CD4-positive, alpha-beta T cell (primary cell): ENCODE results near the gene TXNRD3. TPM values are rescaled to one million over a fixed set of nuclear protein-coding genes. Genes with fewer than 3 reads are reported as not detected.

Experiments used
- ATAC-seq: fragments of 200-7000 bp; cut with Tn5 transposase; one replicate; pipeline ENCODE4 v1.10.0; 2022; ENCODE audit warnings: mild to moderate bottlenecking; ENCODE audit not compliant: poor library complexity
- CTCF ChIA-PET: fragments of 350-600 bp; sonication (Branson Sonifier 250); formaldehyde crosslinking; loops from one replicate; lab custom pipeline; 2021; ENCODE audit warnings: antibody characterized with exemption, inconsistent platforms; lab: Charles Lee
- POLR2A ChIA-PET: fragments of 350-600 bp; sonication (Branson Sonifier 250); formaldehyde crosslinking; loops from one replicate; lab custom pipeline; 2021; ENCODE audit warnings: antibody characterized with exemption, inconsistent platforms; lab: Charles Lee
- DNase-seq, 14 experiments: peaks; one replicate each; pipeline ENCODE4 v3.0.0-alpha.2; 2013 to 2020; ENCODE audit warnings: mixed read lengths in 2 of 14
- H3K27ac ChIP-seq, 2 donors: one replicate each; pipeline versions ENCODE4 v1.5.1 to v1.7.0; 2013; ENCODE audit warnings: low read length in 2 of 2, low read depth in 1 of 2, mild to moderate bottlenecking in 1 of 2
- H3K27me3 ChIP-seq, 2 experiments: 1 replicate in 1 of 2; 2 replicates in 1 of 2; pipeline versions ENCODE4 v1.6.1 to v1.7.0; 2013; ENCODE audit warnings: low read length in 2 of 2, control low read depth in 1 of 2, mild to moderate bottlenecking in 1 of 2, moderate library complexity in 1 of 2; ENCODE audit not compliant: insufficient read depth in 2 of 2, control insufficient read depth in 1 of 2
- H3K36me3 ChIP-seq: one replicate; pipeline ENCODE4 v1.6.1; 2013; ENCODE audit warnings: low read length, control low read depth; ENCODE audit not compliant: insufficient read depth
- H3K4me1 ChIP-seq: one replicate; pipeline ENCODE4 v1.6.1; 2013; ENCODE audit warnings: low read length, control low read depth; ENCODE audit not compliant: insufficient read depth
- H3K4me3 ChIP-seq: one replicate; pipeline ENCODE4 v1.5.1; 2013; ENCODE audit warnings: mild to moderate bottlenecking, low read length, moderate library complexity
- H3K9me3 ChIP-seq, 2 experiments: 1 replicate in 1 of 2; 2 replicates in 1 of 2; pipeline versions ENCODE4 v1.6.1 to v1.7.0; 2013; ENCODE audit warnings: low read length in 2 of 2, mild to moderate bottlenecking in 2 of 2, control low read depth in 1 of 2, moderate library complexity in 1 of 2; ENCODE audit not compliant: control insufficient read depth in 1 of 2, insufficient read depth in 1 of 2
- H3K27ac Mint-ChIP-seq: one replicate; pipeline ENCODE4 v1.8.0; 2020; ENCODE audit warnings: mixed read lengths
- H3K27me3 Mint-ChIP-seq: one replicate; pipeline ENCODE4 v1.8.0; 2021; ENCODE audit warnings: mixed read lengths
- H3K36me3 Mint-ChIP-seq: one replicate; pipeline ENCODE4 v1.8.0; 2021; ENCODE audit warnings: low read depth, mixed read lengths
- H3K4me1 Mint-ChIP-seq: one replicate; pipeline ENCODE4 v1.8.0; 2021; ENCODE audit warnings: low read depth, mixed read lengths
- H3K4me3 Mint-ChIP-seq: one replicate; pipeline ENCODE4 v1.8.0; 2020; ENCODE audit warnings: mild to moderate bottlenecking, mixed read lengths
- H3K9me3 Mint-ChIP-seq: one replicate; pipeline ENCODE4 v1.8.0; 2020; ENCODE audit warnings: mixed read lengths
- intact Hi-C, 2 experiments: fragments of 100-400 bp; cut with DNase I in 1 of 2; cut with micrococcal nuclease in 1 of 2; formaldehyde crosslinking; loops; one replicate each; pipeline versions ENCODE4 v1.15.1 to v1.9.0; 2023 to 2025; cut with DNase I, micrococcal nuclease
- total RNA-seq, 174 experiments: library from RNA in 2 of 174; stranded (reverse) in 2 of 174; gene quantifications; one replicate each; pipeline ENCODE4 v1.2.3 and lab custom pipeline; 2021 to 2026
- TF ChIP-seq, protein P1 (sequence below): fragments of 200-600 bp; IDR thresholded peaks from one replicate; pipeline ENCODE4 v1.8.0; 2022; ENCODE audit warnings: antibody characterized with exemption, mild to moderate bottlenecking

TXNRD3 gene
- total RNA-seq, 2 experiments from 2014 or later = 1.0 to 1.5 TPM

DNA sequence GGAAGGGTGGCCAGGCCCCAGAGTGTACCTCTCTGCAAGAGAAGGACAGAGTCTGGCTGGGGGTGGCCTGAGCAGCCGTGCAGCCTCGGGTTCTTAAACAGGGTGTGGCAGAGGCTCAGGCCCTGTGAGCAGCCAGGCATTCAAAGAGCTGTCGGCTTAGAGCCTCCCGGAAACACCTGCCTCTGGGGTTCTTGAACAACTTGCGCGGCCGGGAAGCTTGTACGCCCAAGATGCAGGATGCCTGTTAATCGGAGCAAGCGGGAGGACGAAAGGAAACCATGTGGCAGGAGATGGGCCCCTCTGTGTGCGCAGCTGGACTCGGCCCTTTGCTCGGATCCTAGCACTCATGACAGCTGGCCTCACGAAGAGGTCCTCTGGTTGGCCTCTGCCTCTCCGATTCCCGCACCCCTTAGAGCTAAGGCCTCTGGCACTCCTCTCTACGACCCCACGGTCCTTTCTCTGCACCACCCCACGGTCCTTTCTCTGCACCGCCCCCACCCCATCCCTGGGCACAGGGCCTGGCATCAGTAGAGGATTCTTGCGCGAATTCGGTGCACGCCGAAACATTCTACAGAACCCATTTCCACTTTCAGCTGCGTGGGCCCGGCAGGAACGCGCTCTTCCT, 23.9 kb upstream of the TXNRD3 start:
- no peaks in the 10 kb centered on the region for H3K9me3 Mint-ChIP-seq
- Histone ChIP-seq H3K27ac (no peak overlapping the region), H3K27me3 (peaks cover 2 to 11% of the 10 kb centered on the region in 2 experiments), H3K4me3 (no peak overlapping the region), H3K36me3 (no peaks in the 10 kb centered on the region), H3K4me1 (peaks cover 7% of the 10 kb centered on the region), H3K9me3 (peaks cover 0 to under 1% of the 10 kb centered on the region in 2 experiments)
- H3K4me3 Mint-ChIP-seq = no peak overlapping the region
- TF ChIP-seq, protein P1, sequence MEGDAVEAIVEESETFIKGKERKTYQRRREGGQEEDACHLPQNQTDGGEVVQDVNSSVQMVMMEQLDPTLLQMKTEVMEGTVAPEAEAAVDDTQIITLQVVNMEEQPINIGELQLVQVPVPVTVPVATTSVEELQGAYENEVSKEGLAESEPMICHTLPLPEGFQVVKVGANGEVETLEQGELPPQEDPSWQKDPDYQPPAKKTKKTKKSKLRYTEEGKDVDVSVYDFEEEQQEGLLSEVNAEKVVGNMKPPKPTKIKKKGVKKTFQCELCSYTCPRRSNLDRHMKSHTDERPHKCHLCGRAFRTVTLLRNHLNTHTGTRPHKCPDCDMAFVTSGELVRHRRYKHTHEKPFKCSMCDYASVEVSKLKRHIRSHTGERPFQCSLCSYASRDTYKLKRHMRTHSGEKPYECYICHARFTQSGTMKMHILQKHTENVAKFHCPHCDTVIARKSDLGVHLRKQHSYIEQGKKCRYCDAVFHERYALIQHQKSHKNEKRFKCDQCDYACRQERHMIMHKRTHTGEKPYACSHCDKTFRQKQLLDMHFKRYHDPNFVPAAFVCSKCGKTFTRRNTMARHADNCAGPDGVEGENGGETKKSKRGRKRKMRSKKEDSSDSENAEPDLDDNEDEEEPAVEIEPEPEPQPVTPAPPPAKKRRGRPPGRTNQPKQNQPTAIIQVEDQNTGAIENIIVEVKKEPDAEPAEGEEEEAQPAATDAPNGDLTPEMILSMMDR = no peak
- CTCF ChIA-PET = interaction anchor here (0.9 to 1.4 kb wide), 5 partner anchors 24 to 869 kb away, joined by 3 to 4 read pairs (median 3); partner anchors contain the start of genes PLXNA1 and TXNRD3
- intact Hi-C loops = loop anchor here (1.0 to 5.0 kb wide), 4 partner anchors 303 to 868 kb away; partner anchors contain the start of gene PLXNA1 (in 1 of the 2)
- DNase-seq (no peak), ATAC-seq (no peak)
- H3K4me1 Mint-ChIP-seq = peaks cover 6% of the 10 kb centered on the region
- no peaks in the 10 kb centered on the region for H3K36me3 Mint-ChIP-seq
- H3K27me3 Mint-ChIP-seq = peaks cover 20% of the 10 kb centered on the region
- POLR2A ChIA-PET = no interaction called here
- no peak overlapping the region for H3K27ac Mint-ChIP-seq

DNA sequence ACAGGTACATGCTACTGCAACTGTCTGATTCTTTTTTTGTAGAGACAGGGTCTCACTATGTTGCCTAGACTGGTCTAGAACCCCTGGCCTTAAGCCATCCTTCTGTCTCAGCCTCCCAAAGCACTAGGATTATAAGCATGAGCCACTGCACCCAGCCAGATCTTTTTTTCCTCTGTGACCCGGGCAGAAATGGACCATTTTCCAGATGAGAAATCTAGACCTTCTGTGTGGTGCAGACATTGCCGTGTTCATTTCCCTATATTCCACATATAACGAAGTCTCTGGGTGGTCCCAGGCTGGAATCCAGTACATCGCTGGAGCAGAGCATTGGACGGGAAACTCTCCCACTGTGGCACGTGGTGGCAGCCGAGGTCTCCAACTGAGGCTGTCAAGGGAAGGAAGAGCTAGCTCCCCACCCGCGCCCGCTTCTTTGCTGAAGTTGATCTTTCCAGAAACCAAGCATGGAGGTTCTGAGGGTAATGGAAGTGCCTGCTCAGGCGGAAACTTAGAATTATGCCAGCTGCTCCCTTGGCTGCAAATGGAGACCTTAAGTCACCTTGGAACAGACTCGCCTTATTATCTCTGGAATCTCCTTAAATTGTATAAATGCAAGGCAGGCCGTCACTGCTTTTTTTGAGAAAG, 23.1 kb upstream of the TXNRD3 start:
- H3K9me3 Mint-ChIP-seq = no peaks in the 10 kb centered on the region
- ATAC-seq (no peak), DNase-seq (no peak)
- Histone ChIP-seq H3K27ac (no peak overlapping the region), H3K36me3 (no peaks in the 10 kb centered on the region), H3K4me1 (peaks cover 7% of the 10 kb centered on the region), H3K27me3 (peaks cover 2 to 11% of the 10 kb centered on the region in 2 experiments), H3K4me3 (no peak overlapping the region), H3K9me3 (peaks cover 3 to 5% of the 10 kb centered on the region in 2 experiments)
- H3K27me3 Mint-ChIP-seq = peaks cover 20% of the 10 kb centered on the region
- H3K36me3 Mint-ChIP-seq = no peaks in the 10 kb centered on the region
- TF ChIP-seq, protein P1 = no peak
- no peak overlapping the region for H3K27ac Mint-ChIP-seq
- intact Hi-C loops = loop anchor here (2.0 to 5.0 kb wide), 3 partner anchors 304 to 869 kb away; partner anchors contain the start of gene PLXNA1 (in 1 of the 2)
- H3K4me1 Mint-ChIP-seq = peaks cover 6% of the 10 kb centered on the region
- ChIA-PET CTCF (interaction anchor here (1.1 to 1.5 kb wide), 2 partner anchors 23 to 866 kb away, joined by 3 read pairs; partner anchors contain the start of gene TXNRD3), POLR2A (no interaction called here)
- no peak overlapping the region for H3K4me3 Mint-ChIP-seq

DNA sequence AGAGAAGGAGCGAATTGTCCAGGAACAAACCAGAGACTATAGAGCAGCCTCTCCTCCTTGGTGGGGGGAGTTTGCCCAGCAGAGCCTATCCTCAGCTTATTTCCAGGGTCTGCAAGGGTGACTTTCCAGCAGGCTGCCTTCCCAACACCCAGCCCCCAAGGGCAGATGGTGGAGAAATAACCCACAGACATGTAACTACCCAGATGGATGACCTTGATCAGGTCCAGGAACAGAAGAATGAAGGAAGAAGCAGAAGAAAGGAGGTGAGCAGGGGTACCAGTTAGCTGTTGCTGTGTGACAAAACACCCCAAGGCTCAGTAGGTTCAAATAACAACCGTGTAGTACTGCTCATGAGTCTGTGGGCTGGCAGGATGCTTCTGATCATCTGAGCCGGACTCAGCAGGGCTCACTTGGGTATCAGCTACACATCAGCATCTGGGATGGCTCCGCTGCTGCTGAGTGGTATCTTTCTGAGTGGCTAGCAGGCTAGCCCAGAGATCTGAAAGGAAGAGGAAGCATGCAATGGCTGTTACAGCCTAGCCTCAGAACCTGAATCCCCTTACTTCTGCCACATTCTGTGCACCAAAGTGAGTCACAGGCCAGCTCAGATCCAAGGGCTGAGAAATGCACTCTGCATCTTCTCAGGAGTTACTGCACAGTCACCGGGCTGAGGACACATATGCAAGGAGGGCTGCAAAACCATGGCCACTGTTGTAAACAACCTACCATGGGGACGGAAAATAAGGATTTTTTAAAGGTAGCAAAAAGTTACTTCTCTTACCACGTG, 22.2 kb upstream of the TXNRD3 start:
- H3K36me3 Mint-ChIP-seq = no peaks in the 10 kb centered on the region
- Histone ChIP-seq H3K4me1 (peaks cover 7% of the 10 kb centered on the region), H3K27me3 (peaks cover 2 to 11% of the 10 kb centered on the region in 2 experiments), H3K4me3 (no peak overlapping the region), H3K9me3 (peaks cover 5 to 11% of the 10 kb centered on the region in 2 experiments), H3K27ac (no peak overlapping the region), H3K36me3 (no peaks in the 10 kb centered on the region)
- intact Hi-C loops = loop anchor here in 1 of 2 experiments (5.0 kb wide), 1 partner anchor 305 kb away; the partner anchor contains the start of gene PLXNA1
- ChIA-PET CTCF (interaction anchor here (1.5 kb wide), 1 partner anchor 867 kb away, joined by 3 read pairs; no protein-coding TSS in a partner anchor), POLR2A (no interaction called here)
- peaks cover 6% of the 10 kb centered on the region for H3K4me1 Mint-ChIP-seq
- ATAC-seq (no peak), DNase-seq (no peak)
- H3K4me3 Mint-ChIP-seq = no peak overlapping the region
- TF ChIP-seq, protein P1 = no peak
- no peaks in the 10 kb centered on the region for H3K9me3 Mint-ChIP-seq
- H3K27me3 Mint-ChIP-seq = peaks cover 20% of the 10 kb centered on the region
- H3K27ac Mint-ChIP-seq = no peak overlapping the region
